ENCODE results near the gene KCNH2. TPM values are rescaled to one million over a fixed set of nuclear protein-coding genes. Genes with fewer than 3 reads are reported as not detected.

KCNH2 gene
- polyA plus RNA-seq, 3 donors: not detected

DNA sequence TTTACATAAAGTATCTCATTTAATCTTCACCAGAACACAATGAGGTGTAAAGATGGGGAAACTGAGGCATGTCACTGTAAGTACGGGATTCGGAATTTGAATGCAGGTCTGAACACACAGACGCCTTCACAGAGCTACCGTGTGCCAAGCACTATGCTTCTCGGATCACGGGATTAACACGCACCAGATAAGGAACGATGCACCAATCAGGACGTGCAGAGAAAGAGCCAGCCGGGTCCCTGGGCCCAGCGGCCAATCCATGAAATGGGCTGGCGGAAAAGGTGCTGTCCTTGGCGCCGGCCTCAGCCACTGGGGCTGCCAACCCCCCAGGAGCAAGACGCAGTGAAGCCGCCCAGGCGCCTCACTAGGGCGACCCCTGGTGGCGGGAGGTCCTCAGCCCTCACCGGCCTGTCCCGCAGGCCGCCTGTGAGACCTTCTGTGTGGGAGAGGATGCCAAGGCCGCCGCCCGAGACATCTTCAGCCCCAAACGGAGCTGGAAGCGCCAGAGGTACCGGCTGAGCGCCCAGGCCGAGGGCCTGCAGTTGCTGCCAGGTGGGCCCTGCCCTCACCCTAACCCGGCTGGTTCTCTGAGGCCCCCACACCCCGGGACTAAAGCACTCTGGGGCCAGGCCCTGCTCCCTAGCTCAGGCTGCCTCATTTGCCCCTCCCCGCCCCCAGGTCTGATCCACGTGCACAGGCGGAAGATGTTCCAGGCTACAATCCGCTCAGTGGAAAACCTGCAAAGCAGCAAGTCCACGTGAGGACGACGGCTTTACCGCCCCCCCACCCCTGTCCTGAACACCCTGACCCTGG lies 30.6 kb upstream of the KCNH2 start:
- H3K4me1 Mint-ChIP-seq: peaks cover 35% of the 10 kb centered on the region
- Histone ChIP-seq H3K36me3 (replicated peaks in 1 of 2; ENCODE audit: control insufficient read depth in 1 of 2, insufficient read depth in 2 of 2, low read length in 2 of 2) (no peaks in the 10 kb centered on the region), H3K4me2 (replicated peaks; ENCODE audit: extremely low read depth, low read length, poor library complexity, severe bottlenecking) (peak overlapping the region; percentile 40), H4K20me1 (ENCODE audit: insufficient read depth, low read length) (no peaks in the 10 kb centered on the region), H3K79me2 (ENCODE audit: insufficient read depth, low read length) (no peaks in the 10 kb centered on the region), H3K9ac (ENCODE audit: insufficient read depth, low read length, poor library complexity, severe bottlenecking) (no peak overlapping the region), H3K27me3 (ENCODE audit: control insufficient read depth in 2 of 2, insufficient read depth in 2 of 2, low read length in 2 of 2) (peaks cover 2 to 39% of the 10 kb centered on the region in 2 donors), H2AFZ (ENCODE audit: insufficient read depth, low read depth, low read length, poor library complexity, severe bottlenecking) (peak overlapping the region; percentile 17), H3K4me1 (ENCODE audit: control insufficient read depth in 1 of 2, insufficient read depth in 2 of 2, low read length in 2 of 2) (peaks cover 24 to 39% of the 10 kb centered on the region in 2 donors), H3K9me3 (replicated peaks in 1 of 2; ENCODE audit: control insufficient read depth in 1 of 2, insufficient read depth in 1 of 2, low read length in 2 of 2) (peaks cover 0 to 4% of the 10 kb centered on the region in 2 donors), H3K4me3 (replicated peaks in 1 of 3; ENCODE audit: low read depth in 2 of 3, low read length in 3 of 3) (no peak overlapping the region), H3K27ac (ENCODE audit: low read depth in 1 of 2, low read length in 2 of 2) (no peak overlapping the region)
- TF ChIP-seq, protein P1, sequence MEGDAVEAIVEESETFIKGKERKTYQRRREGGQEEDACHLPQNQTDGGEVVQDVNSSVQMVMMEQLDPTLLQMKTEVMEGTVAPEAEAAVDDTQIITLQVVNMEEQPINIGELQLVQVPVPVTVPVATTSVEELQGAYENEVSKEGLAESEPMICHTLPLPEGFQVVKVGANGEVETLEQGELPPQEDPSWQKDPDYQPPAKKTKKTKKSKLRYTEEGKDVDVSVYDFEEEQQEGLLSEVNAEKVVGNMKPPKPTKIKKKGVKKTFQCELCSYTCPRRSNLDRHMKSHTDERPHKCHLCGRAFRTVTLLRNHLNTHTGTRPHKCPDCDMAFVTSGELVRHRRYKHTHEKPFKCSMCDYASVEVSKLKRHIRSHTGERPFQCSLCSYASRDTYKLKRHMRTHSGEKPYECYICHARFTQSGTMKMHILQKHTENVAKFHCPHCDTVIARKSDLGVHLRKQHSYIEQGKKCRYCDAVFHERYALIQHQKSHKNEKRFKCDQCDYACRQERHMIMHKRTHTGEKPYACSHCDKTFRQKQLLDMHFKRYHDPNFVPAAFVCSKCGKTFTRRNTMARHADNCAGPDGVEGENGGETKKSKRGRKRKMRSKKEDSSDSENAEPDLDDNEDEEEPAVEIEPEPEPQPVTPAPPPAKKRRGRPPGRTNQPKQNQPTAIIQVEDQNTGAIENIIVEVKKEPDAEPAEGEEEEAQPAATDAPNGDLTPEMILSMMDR (IDR thresholded peaks at IDR 0.05): peak; percentile 88
- peak; percentile 33 to 51 (median 41) for DNase-seq
- peaks cover 40 to 70% (median 44%) of the 10 kb centered on the region in 3 donors for H3K27me3 Mint-ChIP-seq (ENCODE audit: low read depth in 3 of 3)
- H3K36me3 Mint-ChIP-seq: peaks cover 0 to 3% of the 10 kb centered on the region in 2 donors
- no peak overlapping the region for H3K27ac Mint-ChIP-seq
- H3K9me3 Mint-ChIP-seq: peaks cover 0 to 5% (median 0%) of the 10 kb centered on the region in 7 donors
- 66% methylated on average over 36 of the region's 40 CpGs for WGBS (ENCODE audit: insufficient coverage)
- peak overlapping the region; percentile 50 to 52 for H3K4me3 Mint-ChIP-seq
- intact Hi-C loops (cut with micrococcal nuclease): no loop called here

DNA sequence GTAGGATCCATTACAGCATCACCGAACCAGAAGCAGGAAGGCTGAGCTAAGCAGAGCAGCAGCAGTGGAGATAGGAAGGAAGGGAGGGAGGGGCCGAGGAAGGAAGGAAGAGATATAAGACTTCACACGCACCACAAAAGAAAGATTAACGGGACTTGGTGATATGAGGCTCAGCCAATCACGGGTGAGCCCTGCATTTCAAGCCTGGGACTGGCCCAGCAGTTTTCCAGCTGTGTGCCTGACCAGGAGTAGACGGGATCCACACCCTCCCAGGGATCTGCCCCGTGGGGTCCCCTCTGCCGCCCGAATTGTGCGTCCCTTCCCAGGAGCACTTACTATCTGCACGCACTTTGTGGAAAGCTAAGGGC lies 30.0 kb upstream of the KCNH2 start:
- TF ChIP-seq, protein P1 (IDR thresholded peaks at IDR 0.05): no peak
- Histone ChIP-seq H3K4me3 (replicated peaks in 1 of 3; ENCODE audit: low read depth in 2 of 3, low read length in 3 of 3) (no peak overlapping the region), H3K79me2 (ENCODE audit: insufficient read depth, low read length) (no peaks in the 10 kb centered on the region), H3K36me3 (replicated peaks in 1 of 2; ENCODE audit: control insufficient read depth in 1 of 2, insufficient read depth in 2 of 2, low read length in 2 of 2) (no peaks in the 10 kb centered on the region), H3K4me2 (replicated peaks; ENCODE audit: extremely low read depth, low read length, poor library complexity, severe bottlenecking) (peak overlapping the region; percentile 40), H3K9me3 (replicated peaks in 1 of 2; ENCODE audit: control insufficient read depth in 1 of 2, insufficient read depth in 1 of 2, low read length in 2 of 2) (peaks cover 0 to 4% of the 10 kb centered on the region in 2 donors), H2AFZ (ENCODE audit: insufficient read depth, low read depth, low read length, poor library complexity, severe bottlenecking) (peak overlapping the region; percentile 17), H3K27ac (ENCODE audit: low read depth in 1 of 2, low read length in 2 of 2) (no peak overlapping the region), H4K20me1 (ENCODE audit: insufficient read depth, low read length) (no peaks in the 10 kb centered on the region), H3K4me1 (ENCODE audit: control insufficient read depth in 1 of 2, insufficient read depth in 2 of 2, low read length in 2 of 2) (peaks cover 20 to 33% of the 10 kb centered on the region in 2 donors), H3K27me3 (ENCODE audit: control insufficient read depth in 2 of 2, insufficient read depth in 2 of 2, low read length in 2 of 2) (peaks cover 2 to 36% of the 10 kb centered on the region in 2 donors), H3K9ac (ENCODE audit: insufficient read depth, low read length, poor library complexity, severe bottlenecking) (no peak overlapping the region)
- WGBS (ENCODE audit: insufficient coverage): 21% methylated on average over 3 of the region's 11 CpGs
- Mint-ChIP-seq H3K4me1 (peaks cover 32% of the 10 kb centered on the region), H3K9me3 (peaks cover 0 to 5% (median 0%) of the 10 kb centered on the region in 7 donors), H3K36me3 (peaks cover 0 to 3% of the 10 kb centered on the region in 2 donors), H3K27ac (peak overlapping the region in 1 of 7 donors; percentile 71), H3K27me3 (ENCODE audit: low read depth in 3 of 3) (peaks cover 38 to 70% (median 44%) of the 10 kb centered on the region in 3 donors), H3K4me3 (peak overlapping the region; percentile 50 to 52)
- intact Hi-C loops (cut with micrococcal nuclease): no loop called here
- no peak for DNase-seq
